ENCODE results near the gene IL15RA. TPM values are rescaled to one million over a fixed set of nuclear protein-coding genes. Genes with fewer than 3 reads are reported as not detected.

Gene IL15RA
- total RNA-seq, 1 donor from 2014 or later: 0.48 TPM

DNA sequence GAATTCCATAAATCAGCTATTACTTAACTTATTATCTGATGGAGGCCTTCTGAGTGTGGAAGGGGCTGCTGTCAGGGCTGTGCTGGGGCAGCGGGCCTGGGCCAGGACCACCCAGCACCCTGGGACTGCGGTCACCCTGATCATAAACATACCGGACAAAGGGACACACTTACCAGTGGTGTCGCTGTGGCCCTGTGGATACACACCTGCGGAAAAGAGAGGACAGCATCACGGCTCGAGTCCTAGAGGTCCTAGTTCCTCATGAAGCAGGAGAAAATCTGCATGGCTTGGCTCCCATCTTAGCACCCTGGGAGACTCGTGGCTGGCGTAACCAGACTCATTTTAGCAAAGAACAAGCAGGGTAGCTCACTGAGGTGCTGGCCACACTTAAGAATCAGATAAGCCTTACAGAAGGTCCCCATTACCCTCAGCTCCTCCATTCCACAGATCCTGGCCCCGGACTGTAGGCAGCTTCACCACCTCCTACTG lies 17.7 kb downstream of the IL15RA start:
- peaks cover 13% of the 10 kb centered on the region for H3K27me3 Mint-ChIP-seq
- H3K9me3 Mint-ChIP-seq (ENCODE audit: low read depth): no peaks in the 10 kb centered on the region
- no peak overlapping the region for H3K27ac Mint-ChIP-seq
- H3K36me3 Mint-ChIP-seq (ENCODE audit: insufficient read depth): no peaks in the 10 kb centered on the region
- H3K4me3 Mint-ChIP-seq (ENCODE audit: low read depth): no peak overlapping the region
- H3K4me1 Mint-ChIP-seq (ENCODE audit: low read depth): no peaks in the 10 kb centered on the region
- DNase-seq (ENCODE audit: low spot score, unreplicated experiment): no peak
- TF ChIP-seq, protein P1, sequence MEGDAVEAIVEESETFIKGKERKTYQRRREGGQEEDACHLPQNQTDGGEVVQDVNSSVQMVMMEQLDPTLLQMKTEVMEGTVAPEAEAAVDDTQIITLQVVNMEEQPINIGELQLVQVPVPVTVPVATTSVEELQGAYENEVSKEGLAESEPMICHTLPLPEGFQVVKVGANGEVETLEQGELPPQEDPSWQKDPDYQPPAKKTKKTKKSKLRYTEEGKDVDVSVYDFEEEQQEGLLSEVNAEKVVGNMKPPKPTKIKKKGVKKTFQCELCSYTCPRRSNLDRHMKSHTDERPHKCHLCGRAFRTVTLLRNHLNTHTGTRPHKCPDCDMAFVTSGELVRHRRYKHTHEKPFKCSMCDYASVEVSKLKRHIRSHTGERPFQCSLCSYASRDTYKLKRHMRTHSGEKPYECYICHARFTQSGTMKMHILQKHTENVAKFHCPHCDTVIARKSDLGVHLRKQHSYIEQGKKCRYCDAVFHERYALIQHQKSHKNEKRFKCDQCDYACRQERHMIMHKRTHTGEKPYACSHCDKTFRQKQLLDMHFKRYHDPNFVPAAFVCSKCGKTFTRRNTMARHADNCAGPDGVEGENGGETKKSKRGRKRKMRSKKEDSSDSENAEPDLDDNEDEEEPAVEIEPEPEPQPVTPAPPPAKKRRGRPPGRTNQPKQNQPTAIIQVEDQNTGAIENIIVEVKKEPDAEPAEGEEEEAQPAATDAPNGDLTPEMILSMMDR (IDR thresholded peaks at IDR 0.05; ENCODE audit: unreplicated experiment): no peak

DNA sequence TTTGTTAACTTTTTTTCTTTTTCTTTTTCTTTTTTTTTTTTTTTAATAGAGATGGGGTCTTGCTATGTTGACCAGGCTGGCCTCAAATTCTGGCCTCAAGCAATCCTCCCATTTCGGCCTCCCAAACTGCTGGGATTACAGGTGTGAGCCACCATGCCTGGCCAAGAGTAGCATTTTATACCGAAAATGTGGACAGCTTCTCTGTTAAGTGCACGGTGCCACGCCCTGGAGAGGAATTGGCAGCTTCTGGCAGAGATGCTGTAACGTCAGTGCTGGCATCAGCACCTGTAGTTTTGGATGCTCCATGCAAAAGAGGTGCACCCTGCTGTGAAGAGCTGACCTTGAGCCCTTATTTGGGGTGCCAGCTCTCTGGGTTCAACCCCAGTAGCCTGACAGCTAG lies 18.2 kb downstream of the IL15RA start:
- H3K4me1 Mint-ChIP-seq (ENCODE audit: low read depth): no peaks in the 10 kb centered on the region
- H3K4me3 Mint-ChIP-seq (ENCODE audit: low read depth): no peak overlapping the region
- H3K9me3 Mint-ChIP-seq (ENCODE audit: low read depth): no peaks in the 10 kb centered on the region
- TF ChIP-seq, protein P1 (IDR thresholded peaks at IDR 0.05; ENCODE audit: unreplicated experiment): no peak
- no peak overlapping the region for H3K27ac Mint-ChIP-seq
- no peaks in the 10 kb centered on the region for H3K36me3 Mint-ChIP-seq (ENCODE audit: insufficient read depth)
- DNase-seq (ENCODE audit: low spot score, unreplicated experiment): no peak
- H3K27me3 Mint-ChIP-seq: peaks cover 13% of the 10 kb centered on the region

DNA sequence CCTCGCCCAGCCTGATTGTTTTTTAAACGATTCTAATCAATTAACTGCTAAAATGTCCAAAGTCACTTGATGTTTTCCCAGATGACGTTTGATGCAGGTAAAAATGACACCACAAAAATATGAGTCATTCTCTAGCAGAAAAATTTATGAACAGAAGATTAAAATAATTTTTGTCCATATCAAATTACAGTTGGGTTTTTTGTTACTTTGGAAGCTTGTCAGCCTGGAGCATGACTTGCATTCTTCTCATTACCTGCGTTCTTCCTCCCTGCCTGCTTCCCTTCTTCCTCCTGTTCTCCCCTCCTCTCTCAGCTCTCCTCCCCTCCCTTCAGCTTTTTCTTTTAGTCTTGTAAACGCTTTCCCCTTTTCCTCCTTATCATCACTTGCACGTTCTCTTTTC lies 18.7 kb downstream of the IL15RA start:
- no peak overlapping the region for H3K4me3 Mint-ChIP-seq (ENCODE audit: low read depth)
- no peaks in the 10 kb centered on the region for H3K4me1 Mint-ChIP-seq (ENCODE audit: low read depth)
- no peaks in the 10 kb centered on the region for H3K9me3 Mint-ChIP-seq (ENCODE audit: low read depth)
- no peaks in the 10 kb centered on the region for H3K36me3 Mint-ChIP-seq (ENCODE audit: insufficient read depth)
- peaks cover 13% of the 10 kb centered on the region for H3K27me3 Mint-ChIP-seq
- TF ChIP-seq, protein P1 (IDR thresholded peaks at IDR 0.05; ENCODE audit: unreplicated experiment): no peak
- H3K27ac Mint-ChIP-seq: peak overlapping the region; percentile 34
- no peak for DNase-seq (ENCODE audit: low spot score, unreplicated experiment)

DNA sequence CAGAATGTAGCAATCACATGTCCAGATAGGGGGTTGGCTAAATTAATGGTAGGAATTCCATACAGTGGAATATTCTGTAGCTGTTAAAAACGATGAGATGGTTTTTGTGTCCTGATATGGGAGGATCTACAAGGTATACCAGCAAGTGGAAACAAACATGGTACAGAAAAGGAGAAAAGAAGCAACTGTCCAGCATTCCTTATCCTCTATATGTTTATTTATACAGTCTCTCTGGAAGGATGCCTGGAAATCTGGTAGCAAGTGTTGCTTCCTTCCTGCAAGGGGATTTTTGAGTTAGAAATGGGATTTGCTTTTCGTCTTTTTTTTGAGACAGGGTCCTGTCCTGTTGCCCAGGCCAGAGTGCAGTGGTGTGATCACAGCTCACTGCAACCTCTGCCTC lies 19.3 kb downstream of the IL15RA start:
- no peak for DNase-seq (ENCODE audit: low spot score, unreplicated experiment)
- Mint-ChIP-seq H3K4me1 (ENCODE audit: low read depth) (no peaks in the 10 kb centered on the region), H3K4me3 (ENCODE audit: low read depth) (no peak overlapping the region), H3K36me3 (ENCODE audit: insufficient read depth) (no peaks in the 10 kb centered on the region), H3K27me3 (peaks cover 17% of the 10 kb centered on the region), H3K27ac (no peak overlapping the region), H3K9me3 (ENCODE audit: low read depth) (no peaks in the 10 kb centered on the region)
- TF ChIP-seq, protein P1 (IDR thresholded peaks at IDR 0.05; ENCODE audit: unreplicated experiment): no peak

DNA sequence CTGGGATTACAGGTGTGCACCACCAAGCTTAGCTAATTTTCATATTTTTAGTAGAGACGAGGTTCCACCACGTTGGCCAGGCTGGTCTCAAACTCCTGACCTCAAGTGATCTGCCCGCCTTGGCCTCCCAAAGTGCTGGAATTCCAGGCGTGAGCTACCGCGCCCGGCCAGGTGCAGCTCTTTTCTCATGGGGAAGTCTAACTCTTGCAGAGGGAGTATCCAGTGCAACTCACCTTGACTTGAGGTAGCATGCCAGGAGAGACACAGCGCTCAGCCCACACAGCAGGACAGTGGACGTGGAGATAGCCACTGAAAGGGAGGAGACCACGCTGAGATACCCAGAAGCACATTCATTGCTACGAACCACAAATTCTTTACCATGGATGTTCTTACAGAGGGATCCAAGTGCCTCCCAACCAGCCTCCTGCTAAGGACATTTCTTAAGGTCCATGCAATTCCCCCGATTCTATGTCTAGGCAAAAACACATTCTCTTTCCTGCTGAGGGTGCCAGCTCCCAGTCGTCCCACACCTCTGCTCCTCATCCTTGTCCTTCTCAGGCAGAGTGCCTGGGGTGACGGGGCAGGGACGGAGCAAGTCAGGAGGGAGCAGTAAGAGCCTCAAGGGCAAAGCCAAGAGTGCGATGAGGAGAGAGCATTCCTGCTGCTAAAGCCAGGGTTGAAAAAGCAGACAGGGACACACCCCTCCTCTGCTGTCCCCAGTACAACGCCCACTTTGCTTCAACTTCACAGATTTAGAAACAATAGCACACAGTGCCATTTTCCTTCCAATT lies 21.0 kb downstream of the IL15RA start:
- Mint-ChIP-seq H3K27me3 (peaks cover 15% of the 10 kb centered on the region), H3K9me3 (ENCODE audit: low read depth) (no peaks in the 10 kb centered on the region), H3K4me3 (ENCODE audit: low read depth) (no peak overlapping the region), H3K4me1 (ENCODE audit: low read depth) (no peaks in the 10 kb centered on the region), H3K27ac (no peak overlapping the region), H3K36me3 (ENCODE audit: insufficient read depth) (no peaks in the 10 kb centered on the region)
- no peak for DNase-seq (ENCODE audit: low spot score, unreplicated experiment)
- TF ChIP-seq, protein P1 (IDR thresholded peaks at IDR 0.05; ENCODE audit: unreplicated experiment): no peak
